ENCODE results near the gene PGP.

The PGP gene

DNA sequence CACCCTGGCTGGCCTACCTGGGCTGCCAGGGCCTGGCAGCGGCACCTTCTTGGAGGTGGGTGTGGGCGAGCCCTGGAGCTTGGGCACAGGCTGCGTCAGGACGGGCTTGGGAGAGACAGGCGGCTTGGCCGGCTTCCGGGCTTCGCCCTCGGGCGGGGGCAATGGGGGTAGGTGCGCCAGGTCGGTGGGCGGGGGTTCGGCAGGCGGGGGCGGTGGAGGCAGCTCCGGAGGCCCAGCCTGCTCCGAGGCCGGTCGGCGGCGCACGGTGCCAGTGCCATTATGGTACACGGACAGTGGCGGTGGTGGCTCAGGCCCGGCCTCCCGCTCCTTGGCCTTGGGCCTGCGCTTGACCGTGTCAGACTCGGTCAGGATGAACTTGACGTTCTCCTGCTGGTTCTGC is 35.1 kb downstream of the PGP start:
- FAIRE-seq = no peak

DNA sequence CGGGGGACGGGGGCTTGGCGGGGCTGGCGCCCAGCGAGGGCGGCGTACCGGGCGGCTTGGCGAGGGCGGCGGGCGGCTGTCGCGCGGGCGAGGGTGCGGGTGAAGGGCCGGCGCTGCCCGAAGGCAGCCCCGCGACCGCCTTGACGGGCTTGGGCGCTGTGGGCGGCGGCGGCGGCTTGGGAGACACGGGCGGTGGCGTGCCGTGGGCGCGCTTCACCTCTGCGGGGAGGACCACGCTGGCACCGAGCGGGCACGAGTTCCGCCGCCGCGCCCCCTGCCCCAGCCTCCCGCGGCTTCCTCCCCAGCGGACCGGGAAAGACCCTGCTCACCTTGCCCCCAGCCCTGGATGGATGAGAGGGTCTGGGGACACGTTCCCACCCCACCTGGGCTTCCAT is 35.5 kb downstream of the PGP start:
- no peak for FAIRE-seq

DNA sequence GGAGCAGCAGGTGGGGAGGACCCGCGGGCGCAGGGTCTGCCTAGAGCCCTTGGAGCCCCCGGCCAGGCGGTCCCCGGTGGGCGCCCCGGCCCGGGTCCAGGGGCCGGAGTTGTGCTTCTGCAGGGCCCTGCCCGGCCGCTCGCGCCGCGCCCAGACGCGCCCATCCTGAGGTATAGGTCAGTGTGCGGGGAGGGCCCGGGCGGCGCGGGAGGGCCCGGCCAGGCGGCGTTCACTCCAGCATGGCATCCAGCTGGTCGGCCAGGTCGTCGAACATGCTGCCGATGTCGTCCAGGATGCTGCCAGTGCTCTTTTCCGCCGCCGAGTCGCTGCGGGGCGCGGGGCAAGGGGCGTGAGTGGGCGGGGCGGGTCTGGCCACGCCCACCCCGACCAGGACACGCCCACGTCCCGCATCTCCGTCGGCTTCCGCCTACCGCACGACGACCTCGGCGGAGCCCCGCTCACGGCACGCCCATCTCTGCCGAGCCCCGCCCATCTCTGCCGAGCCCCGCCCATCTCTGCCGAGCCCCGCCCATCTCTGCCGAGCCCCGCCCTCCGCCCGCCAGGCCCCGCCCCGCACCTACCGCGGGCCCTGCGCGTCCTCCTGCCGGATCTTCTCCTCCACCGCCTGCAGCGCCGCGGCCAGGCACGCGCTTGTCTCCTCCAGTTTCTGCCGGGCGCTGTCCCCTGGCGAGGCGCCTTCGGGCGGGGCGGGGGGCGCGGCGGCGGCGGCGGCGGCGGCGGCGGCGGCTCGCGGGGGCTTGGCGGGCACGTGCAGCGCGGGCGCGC is 36.1 kb downstream of the PGP start:
- no peak for FAIRE-seq

DNA sequence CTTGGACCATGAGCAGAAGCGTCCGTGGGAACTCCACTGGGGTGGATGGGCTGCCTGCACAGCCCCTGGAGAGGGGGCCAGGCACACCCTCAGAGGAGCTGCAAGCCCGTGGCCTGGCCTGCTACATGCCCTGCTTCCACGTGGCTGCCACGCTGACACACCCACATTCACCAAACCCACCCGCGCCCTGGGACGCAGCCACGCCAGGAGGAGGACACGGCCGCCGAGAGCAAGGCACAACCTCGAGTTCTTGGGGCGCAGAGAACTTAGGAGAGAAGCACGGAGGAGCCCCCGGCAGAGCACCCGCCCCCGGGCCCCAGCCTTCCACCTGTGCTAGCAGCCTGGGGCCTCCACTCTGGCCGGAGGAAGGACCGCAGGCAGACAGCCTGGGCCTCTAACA is 37.1 kb downstream of the PGP start:
- FAIRE-seq = no peak

DNA sequence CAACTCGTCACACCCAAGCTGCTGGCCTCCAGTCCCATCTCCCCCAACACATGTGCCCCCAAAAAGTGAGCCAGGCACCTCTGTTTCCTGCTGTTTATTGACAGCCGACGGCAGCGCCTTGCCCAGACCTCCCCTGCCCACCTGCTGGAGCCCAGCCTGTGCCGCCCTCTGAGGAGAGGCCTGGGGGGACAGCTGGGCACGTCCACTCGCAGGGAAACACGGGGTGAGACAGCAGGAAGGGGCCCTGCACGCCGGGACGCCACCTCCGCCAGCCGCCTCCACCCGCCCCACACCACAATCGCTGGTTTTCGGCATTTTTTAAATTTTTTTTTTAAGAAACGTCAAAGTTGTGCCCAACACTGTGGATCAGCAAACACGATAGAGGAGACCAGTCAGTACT is 37.5 kb downstream of the PGP start:
- FAIRE-seq = no peak

DNA sequence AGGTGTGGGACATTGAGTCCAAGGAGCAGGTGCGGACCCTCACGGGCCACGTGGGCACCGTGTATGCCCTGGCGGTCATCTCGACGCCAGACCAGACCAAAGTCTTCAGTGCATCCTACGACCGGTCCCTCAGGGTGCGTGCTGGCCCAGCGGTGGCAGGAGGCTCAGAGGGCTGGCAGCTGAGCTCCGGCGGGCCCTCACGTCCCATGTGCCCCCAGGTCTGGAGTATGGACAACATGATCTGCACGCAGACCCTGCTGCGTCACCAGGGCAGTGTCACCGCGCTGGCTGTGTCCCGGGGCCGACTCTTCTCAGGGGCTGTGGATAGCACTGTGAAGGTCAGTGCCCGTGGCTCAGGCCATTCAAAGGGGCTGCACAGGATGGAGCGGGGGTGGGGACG is 38.6 kb downstream of the PGP start:
- no peak for FAIRE-seq

DNA sequence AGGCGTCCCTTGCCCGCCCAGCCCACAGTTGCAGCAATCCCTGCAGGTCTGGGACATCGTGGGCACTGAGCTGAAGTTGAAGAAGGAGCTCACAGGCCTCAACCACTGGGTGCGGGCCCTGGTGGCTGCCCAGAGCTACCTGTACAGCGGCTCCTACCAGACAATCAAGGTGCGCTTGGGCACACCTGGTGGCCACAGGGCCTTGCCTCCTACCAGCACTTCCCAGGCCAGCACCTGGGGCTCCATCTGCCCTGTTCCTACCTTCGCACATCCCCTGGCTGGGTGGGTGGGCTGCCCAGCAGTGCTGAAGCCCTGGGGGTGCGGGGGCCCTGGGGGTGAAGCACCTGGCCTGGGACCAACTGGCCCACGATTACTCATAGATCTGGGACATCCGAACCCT is 39.2 kb downstream of the PGP start:
- FAIRE-seq = no peak

DNA sequence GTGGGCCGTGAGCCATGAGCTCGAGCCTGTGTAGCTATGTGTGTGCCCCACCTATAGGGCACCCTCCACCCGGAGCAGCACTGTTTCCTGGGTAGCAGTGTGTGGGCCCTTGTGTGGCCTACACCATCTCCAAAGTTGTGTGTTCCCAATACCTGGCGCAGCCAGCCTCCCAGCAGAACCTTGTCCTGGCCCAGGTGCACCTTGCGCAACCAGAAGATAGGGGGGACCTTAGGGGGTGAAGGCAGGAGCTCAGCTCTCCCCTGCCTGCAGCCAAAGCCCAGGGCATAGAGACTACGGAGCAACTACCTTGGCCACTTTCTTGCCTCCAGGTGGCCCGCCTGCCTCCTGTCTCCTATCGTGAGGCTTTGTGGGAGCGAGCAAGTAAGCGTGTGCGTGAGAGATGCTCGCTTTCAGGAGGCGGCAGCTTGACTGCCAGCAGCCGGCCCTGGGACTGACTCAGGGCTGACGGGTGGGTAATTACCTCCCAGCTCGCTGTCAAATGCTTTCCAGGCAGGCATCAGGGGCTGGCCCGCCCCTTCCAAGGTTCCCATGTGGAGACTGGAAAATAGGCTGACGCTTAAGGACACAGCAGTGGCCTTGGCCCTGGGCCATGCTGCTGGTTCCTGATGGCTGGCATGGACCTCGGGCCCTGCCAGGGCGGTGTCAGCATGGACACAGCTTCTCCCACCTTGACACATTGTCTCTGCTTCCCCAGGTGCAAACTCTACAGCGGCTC is 40.1 kb downstream of the PGP start:
- no peak for FAIRE-seq

DNA sequence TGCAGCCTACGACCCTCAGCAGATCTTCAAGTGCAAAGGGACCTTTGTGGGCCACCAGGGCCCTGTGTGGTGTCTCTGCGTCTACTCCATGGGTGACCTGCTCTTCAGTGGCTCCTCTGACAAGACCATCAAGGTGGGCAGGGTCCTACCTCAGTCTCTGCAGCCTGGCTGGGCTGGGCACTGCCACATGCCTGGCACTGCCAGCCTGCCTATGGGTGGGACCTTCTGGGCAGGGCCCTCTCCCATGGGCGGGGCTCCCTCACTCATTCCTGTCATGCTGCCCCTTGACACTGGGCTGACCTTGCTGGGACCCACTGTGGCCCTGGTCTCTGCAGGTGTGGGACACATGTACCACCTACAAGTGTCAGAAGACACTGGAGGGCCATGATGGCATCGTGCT is 40.7 kb downstream of the PGP start:
- no peak for FAIRE-seq

DNA sequence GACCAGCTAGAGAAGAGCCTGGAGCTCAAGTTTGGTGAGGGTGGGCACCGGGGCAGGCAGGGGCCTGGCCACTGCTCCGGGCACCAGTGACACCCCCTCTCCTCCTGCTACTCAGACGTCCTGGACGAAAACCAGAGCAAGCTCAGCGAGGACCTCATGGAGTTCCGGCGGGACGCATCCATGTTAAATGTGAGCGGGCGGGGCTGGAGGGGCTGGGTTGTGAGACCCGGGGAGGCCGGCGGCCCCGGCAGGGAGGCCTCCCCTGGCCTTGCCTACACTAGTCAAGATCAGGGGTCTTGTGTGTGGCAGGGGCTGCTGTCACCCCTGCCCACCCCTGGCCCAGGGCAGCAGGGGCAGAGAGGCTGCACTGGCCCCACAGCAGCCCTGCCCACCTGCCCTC is 41.3 kb downstream of the PGP start:
- FAIRE-seq = no peak

DNA sequence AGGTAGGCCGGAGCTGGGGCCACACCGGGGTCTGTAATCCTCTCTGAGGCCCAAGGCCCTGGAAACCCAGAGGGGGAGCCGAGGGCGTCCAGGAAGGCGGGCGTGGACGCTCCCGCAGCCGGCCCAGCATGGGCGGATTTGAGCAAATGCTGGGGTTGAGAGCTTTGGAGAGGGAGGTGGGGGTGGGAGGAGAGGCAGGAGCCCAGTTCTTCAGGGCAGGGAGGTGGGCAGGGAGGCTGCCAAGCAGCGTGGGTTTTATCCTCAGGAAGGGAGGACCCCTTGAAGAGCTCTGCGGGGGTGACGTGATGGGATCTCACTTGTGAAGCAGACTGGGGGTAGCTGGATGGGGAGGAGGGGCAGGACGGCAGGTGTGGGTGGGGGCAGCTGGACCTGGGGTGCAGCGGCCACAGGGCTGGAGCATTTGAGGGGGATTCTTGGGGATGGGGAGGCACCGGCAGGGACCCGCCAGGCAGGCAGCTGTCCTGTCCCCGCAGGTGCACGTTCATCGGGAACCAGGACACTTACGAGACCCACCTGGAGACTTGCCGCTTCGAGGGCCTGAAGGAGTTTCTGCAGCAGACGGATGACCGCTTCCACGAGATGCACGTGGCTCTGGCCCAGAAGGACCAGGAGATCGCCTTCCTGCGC is 41.8 kb downstream of the PGP start:
- no peak for FAIRE-seq

DNA sequence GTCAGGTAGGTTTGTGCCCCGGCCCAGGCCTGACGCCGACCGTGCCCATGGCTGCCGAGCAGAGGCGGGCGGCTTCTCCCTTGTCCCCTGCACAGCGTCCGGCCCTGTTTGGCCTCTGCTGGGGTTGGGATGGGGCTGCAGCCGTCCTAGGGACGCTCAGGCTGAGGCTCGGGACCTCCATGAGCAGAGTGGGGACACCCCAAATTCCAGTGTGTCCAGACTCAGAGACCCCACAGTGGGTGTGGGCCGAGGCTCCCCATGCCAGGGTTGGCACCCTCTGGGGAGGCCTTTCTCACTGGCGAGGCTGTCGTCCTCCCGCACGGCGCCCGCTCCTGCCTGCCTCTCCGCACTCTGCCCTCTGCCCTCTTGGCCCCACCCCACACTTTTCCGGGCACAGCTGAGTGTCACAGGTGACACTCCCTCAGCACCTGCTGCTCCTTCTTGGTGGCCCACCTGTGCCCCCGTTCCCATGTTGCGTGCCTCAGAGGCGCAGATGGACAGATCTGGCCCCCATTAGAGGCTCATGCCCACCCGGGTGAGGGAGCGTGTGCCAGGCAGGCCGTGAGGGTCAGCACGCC is 43.0 kb downstream of the PGP start:
- no peak for FAIRE-seq

DNA sequence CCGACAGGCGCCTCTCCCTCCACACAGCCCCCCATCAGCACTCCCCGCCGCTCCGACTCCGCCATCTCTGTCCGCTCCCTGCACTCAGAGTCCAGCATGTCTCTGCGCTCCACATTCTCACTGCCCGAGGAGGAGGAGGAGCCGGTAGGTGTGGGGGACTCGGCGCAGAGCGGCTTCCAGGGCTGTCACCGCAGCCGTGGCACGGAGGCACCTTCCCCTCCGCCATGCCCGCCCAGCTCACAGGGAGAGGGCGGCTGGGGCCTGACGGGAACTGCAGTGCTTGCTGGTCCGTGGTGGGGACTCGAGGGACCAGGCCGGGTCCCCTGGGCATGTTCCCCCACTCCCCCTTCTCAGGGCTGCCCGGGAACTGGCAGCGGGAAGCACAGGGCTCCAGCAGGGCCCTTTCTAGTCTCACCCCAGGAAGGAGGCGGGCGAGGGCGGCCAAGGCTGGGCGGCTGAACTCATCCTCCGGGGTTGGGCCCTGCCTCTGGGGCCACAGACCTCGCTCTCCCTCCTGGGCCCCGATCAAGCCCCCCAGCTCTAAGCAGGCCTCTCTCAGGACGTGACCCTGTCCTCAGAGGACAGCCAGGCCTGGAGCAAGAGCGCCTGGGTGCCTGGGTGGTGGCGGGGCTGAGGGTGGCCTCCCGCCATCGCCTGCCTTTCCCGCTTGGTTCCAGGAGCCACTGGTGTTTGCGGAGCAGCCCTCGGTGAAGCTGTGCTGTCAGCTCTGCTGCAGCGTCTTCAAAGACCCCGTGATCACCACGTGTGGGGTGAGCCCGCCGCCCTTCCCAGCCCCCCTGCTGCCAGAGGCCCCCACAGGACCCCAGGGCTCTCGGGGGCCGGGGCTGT is 43.8 kb downstream of the PGP start:
- FAIRE-seq = no peak

DNA sequence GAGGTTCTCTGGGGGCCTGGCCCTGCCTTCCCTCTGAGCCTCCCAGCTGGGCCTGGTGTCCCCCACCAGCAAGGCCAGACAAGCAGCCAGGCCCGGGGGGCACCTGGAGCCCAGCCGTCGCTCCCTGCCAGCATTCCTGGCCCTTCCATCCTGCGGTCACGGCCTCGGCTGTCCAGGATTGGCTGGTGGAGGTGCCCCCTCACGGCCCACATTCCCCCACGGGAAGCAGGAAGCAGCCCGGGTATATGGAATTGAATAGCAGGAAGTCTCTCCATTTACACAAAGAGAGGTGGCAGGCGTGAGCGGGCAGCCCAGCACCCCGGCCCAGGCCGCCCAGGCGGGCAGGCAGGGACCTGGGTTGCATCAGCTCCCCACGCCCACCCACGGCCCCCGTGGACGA is 44.6 kb downstream of the PGP start:
- no peak for FAIRE-seq

DNA sequence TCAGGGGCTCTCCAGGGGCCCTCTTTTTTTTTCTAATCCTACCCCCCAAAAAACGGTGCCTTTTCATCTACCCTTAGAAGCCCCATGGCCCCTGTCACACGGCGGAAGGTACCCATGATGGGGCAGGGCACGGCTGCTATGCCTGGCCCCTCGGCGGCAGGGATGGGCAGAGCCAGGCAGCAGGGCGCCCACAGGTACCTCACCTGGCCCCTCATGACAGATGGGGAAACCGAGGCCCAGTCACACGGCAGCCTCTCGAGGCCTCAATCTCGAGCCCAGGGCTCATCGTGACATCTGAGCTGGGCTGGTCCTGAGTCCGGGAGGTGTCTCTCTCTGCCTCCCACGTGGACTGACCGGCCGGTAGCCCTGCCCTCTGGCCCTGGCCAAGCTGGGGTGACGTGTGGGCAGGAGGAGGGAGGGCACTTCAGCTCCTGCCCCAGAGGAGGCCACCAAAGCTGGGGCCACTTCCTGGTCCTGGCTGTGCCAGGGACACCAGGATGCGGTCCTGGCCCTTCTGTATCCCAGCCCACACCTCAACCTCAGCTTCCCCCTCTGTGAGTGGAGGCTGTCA is 47.5 kb downstream of the PGP start:
- FAIRE-seq = no peak

DNA sequence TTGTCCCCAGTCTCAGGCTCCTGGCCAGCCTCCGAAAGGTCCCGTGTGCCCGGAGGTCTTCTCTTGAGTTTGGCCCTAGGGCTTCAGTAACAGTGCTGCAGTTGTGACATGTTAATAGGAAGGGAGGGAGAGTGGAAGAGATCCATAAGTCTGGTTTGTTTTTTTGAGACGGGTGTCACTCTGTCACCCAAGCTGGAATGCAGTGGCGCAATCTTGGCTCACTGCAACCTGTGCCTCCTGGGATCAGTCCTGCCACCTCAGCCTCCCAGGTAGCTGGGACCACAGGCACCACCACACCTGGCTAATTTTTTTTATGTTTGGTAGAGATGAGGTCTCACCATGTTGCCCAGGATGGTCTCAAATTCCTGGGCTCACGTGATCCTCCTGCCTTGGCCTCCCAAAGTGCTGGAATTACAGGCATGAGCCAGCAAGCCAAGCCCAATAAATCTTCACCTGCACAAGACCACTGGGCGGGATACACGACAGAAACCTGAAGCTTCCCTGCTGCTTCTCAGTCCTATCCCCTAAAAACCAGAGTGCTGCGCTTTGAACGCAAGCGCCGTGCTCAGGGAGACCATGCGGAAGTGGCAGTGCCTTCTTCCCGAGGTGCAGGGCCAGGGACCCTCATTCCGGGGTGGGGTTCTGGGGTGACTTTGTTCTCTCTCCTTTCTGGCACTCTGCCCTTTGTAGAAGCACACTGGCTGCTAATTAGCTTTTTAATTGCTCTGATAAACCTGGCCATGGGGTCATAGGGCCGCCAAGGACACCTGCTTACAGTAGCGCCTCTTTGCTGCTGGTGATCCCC is 48.2 kb downstream of the PGP start:
- no peak for FAIRE-seq

DNA sequence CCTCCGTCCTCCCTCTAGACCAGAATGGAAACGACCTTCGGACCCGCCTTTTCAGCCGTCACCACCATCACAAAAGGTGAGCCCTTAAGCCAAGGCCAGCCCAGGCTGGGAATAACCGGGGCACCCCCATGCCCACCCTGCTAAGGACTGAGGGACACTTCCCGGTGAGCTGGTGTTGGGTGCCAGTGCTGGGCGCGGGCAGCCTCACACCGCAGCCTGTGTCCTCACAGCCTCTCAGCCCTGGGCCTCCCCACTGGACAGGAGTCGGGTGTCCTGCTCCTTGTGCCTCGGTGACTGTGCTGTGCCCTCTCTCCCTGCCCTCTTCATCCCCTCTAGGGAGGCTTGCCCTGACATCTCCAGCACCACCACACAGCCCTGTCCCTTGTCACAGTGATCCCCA is 48.8 kb downstream of the PGP start:
- no peak for FAIRE-seq

DNA sequence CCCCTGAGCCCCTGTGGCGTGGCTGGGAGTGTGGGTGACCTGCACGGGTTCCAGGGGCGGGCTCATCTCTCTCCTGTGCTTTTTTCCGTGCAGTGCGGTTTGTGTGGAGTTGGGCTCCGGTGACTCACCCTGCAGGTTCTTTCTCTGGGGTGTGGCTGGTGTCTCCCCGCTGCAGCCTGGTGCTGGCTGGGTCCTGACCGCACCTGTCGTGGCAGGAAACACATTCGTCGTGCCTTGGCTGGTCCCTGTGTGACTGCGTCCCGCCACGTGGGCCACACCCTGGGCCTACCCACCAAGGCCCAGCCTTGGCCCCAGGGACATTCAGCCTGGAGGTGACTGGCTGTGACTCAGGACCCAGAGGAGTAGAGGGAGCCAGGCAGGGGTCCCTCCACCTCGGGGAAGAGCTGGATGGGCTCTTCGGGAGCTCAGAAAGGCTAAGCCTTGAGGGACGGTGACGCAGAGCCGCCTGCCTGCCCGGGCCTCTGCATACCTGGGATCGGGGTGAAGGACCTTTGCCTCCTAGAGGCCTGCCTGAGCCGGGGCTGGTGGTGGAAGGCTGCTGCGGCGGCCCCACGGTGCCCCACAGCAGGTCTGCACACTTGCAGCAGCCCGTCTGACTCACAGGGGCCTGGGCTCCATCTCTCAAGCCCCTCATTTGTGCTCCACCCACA is 51.3 kb downstream of the PGP start:
- no peak for FAIRE-seq

DNA sequence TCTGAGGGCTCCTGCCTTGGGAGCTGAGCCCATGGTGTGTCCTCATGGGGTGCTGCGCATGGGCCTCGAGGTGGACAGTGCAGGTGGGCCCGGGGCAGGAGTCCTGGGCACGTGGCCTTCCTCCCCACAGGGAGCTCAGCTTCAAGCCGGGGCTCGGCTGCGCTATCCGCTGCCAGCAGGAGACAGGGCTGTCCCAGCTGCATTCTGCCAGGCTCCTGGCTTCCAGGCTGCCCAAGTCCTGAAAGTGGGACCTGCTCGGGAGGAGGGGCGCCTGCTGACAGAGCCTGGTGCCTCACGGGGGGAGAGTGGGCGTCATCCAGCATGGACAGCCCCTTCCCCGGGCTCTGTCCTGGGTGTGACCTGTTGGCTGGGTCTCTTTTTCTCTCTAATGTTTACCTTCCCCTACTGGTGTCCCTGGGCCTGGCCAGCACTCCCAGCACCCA is 51.9 kb downstream of the PGP start:
- no peak for FAIRE-seq

DNA sequence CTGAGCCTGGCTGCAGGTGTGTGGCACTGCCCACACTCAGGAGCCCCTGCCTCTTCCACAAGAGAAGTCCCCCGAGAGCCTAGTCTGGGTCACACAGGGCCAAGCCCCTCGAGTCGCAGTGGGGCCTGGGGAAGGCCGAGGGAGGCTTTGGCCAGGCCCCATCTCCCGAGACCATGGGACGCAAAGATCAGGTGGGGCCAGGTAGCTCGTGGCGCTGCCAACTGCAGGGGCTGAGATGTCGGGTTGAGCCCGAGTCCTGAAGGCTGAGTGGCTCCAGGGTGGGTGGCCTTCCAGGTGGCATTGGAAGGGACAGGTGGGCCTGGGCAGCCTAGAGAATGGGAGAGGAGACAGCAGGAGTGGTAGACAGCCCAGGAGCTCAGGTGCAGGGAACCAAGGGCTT is 52.7 kb downstream of the PGP start:
- FAIRE-seq = no peak
